Fibroblast of lung (primary cell): ENCODE measurements around the gene ZNF429. TPM values are rescaled to one million over a fixed set of nuclear protein-coding genes. Genes with fewer than 3 reads are reported as not detected.
A peak's percentile ranks its signal among the peaks of the same experiment; 100 is the strongest.
"Not testable (repeated sequence)": the region's sequence is repeated elsewhere in the genome, so short reads cannot be mapped to it uniquely, and the experiment has no call there.

ENCODE experiments used
- DNase-seq, 2 donors: peaks; one replicate each; pipeline versions ENCODE4 v3.0.0 to v3.0.0-alpha.2; 2010; ENCODE audit warnings: low read depth in 2 of 2
- H2AFZ ChIP-seq: 2 replicates; pipeline ENCODE4 v1.5.1; 2012; ENCODE audit warnings: low read length, control low read depth, inconsistent platforms
- H3K27ac ChIP-seq: 2 replicates; pipeline ENCODE4 v1.5.1; 2011; ENCODE audit warnings: low read length, control low read depth; ENCODE audit not compliant: insufficient read depth
- H3K27me3 ChIP-seq: 2 replicates; pipeline ENCODE4 v1.5.1; 2011; ENCODE audit warnings: mild to moderate bottlenecking, low read length; ENCODE audit not compliant: control insufficient read depth, insufficient read depth
- H3K36me3 ChIP-seq: 2 replicates; pipeline ENCODE4 v1.5.1; 2011; ENCODE audit warnings: low read length; ENCODE audit not compliant: control insufficient read depth, insufficient read depth
- H3K4me1 ChIP-seq: 2 replicates; pipeline ENCODE4 v1.5.1; 2011; ENCODE audit warnings: low read length; ENCODE audit not compliant: control insufficient read depth, insufficient read depth; ENCODE audit errors: extremely low read depth
- H3K4me2 ChIP-seq: 2 replicates; pipeline ENCODE4 v1.5.1; 2011; ENCODE audit warnings: low read length, control low read depth; ENCODE audit not compliant: insufficient read depth; ENCODE audit errors: extremely low read depth
- H3K4me3 ChIP-seq, 4 experiments: fragments of 200-600 bp in 1 of 4; sonication (generic) in 1 of 4; replicated peaks in 1 of 4; 2 replicates each; pipeline ENCODE4 v1.5.1; 2011 to 2016; ENCODE audit warnings: low read length in 4 of 4, low read depth in 3 of 4, mild to moderate bottlenecking in 3 of 4, control low read depth in 2 of 4, inconsistent platforms in 1 of 4, mixed read lengths in 1 of 4; ENCODE audit not compliant: insufficient read depth in 1 of 4; ENCODE audit errors: control extremely low read depth in 1 of 4
- H3K79me2 ChIP-seq: 2 replicates; pipeline ENCODE4 v1.5.1; 2012; ENCODE audit warnings: mild to moderate bottlenecking, low read length, inconsistent platforms; ENCODE audit not compliant: control insufficient read depth, insufficient read depth
- H3K9ac ChIP-seq: 2 replicates; pipeline ENCODE4 v1.5.1; 2011; ENCODE audit warnings: mild to moderate bottlenecking, low read length, control low read depth; ENCODE audit not compliant: insufficient read depth
- H3K9me3 ChIP-seq: 2 replicates; pipeline ENCODE4 v1.5.1; 2012; ENCODE audit warnings: low read depth, low read length; ENCODE audit not compliant: control insufficient read depth, insufficient read depth
- H4K20me1 ChIP-seq: 2 replicates; pipeline ENCODE4 v1.5.1; 2011; ENCODE audit warnings: low read length; ENCODE audit not compliant: control insufficient read depth, insufficient read depth; ENCODE audit errors: extremely low read depth
- CTCF ChIP-seq, 2 donors: IDR thresholded peaks in 1 of 2; conservative IDR thresholded peaks in 1 of 2; 1 replicate in 1 of 2; 2 replicates in 1 of 2; pipeline ENCODE4 v1.5.1; 2011 to 2012; ENCODE audit warnings: low read length in 2 of 2, control low read depth in 1 of 2, inconsistent platforms in 1 of 2, low read depth in 1 of 2, mild to moderate bottlenecking in 1 of 2
- EZH2 ChIP-seq: IDR thresholded peaks from 2 replicates; pipeline ENCODE4 v1.5.1; 2012; ENCODE audit warnings: low read length, control low read depth, mild to moderate bottlenecking; ENCODE audit errors: missing control alignments
- polyA plus RNA-seq, 2 donors: library from polyadenylated mRNA; depleted of rRNA in 1 of 2; stranded (reverse) in 1 of 2; unstranded in 1 of 2; fragments of >200 nt; gene quantifications; 2 replicates each; pipeline ENCODE4 v1.2.1, GENCODE V29; 2011 to 2012; ENCODE audit warnings: missing spikeins in 1 of 2
- total RNA-seq: library from RNA; depleted of rRNA; stranded (reverse); fragments of >200 nt; gene quantifications from 2 replicates; pipeline ENCODE4 v1.2.1, GENCODE V29; 2014

ZNF429 gene
- total and polyA plus RNA-seq, 2 donors (not counting 1 experiment from before 2014, with no cell fraction given), result 5.6 to 7.5 TPM

DNA sequence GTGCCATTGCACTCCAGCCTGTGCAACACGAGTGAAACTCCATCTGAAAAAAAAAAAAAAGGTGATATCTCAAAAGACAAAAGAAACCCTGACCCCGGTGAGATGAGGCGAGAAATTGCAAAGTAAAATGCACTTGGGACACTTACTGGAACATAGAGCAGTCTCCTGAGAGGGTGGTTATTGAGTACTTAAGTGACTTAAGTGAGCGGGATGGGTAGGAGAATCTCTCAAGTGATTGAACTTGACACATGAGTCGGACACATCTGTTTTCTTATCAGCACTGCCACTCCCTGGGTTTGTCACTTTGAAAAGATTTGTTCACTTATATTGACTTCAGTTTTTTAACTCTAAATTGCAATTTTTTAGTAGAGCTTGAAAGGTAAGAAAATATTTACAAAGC is 2.8 kb downstream of the ZNF429 start:
- no peaks in the 10 kb centered on the region for H3K4me1 ChIP-seq
- no peaks in the 10 kb centered on the region for H3K27me3 ChIP-seq
- no peaks in the 10 kb centered on the region for H3K9me3 ChIP-seq
- H3K4me2 ChIP-seq, result no peak overlapping the region
- H3K79me2 ChIP-seq, result peaks cover 2% of the 10 kb centered on the region
- no peak overlapping the region for H3K27ac ChIP-seq
- TF ChIP-seq EZH2, result no peak
- DNase-seq, result no peak
- H4K20me1 ChIP-seq, result no peaks in the 10 kb centered on the region
- no peak overlapping the region for H3K9ac ChIP-seq
- peaks cover 2% of the 10 kb centered on the region for H3K36me3 ChIP-seq
- no peak overlapping the region for H3K4me3 ChIP-seq
- no peak overlapping the region for H2AFZ ChIP-seq

GRCh38 chr19:21511058-21511457 is 5.7 kb downstream of the ZNF429 start:
- H3K4me3 ChIP-seq, H3K4me1 ChIP-seq, H3K4me2 ChIP-seq, H3K9me3 ChIP-seq, H3K27me3 ChIP-seq, H3K27ac ChIP-seq, H3K9ac ChIP-seq, H2AFZ ChIP-seq, DNase-seq, H3K79me2 ChIP-seq, H3K36me3 ChIP-seq, H4K20me1 ChIP-seq: not testable (repeated sequence)

DNA sequence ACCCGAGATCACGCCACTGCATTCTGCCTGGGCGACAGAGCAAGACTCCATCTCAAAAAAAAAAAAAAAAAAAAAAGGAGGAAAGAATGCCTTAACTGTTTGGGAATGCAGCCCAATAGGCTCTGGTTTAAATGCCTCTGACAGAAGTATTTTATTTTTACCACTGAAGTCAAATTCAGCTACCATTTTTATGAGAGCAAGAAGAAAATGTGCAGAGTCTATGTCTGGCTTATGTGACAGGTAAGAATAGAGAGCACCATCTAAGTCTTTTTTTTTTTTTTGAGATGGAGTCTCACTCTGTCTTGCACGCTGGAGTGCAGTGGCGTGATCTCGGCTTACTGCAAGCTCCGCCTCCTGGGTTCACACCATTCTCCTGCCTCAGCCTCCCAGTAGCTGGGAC is 7.2 kb downstream of the ZNF429 start:
- H3K9me3 ChIP-seq, result not testable (repeated sequence)

GRCh38 chr19:21513651-21514050 is 8.2 kb downstream of the ZNF429 start:
- Histone ChIP-seq H3K27ac (no peak overlapping the region), H3K4me1 (no peaks in the 10 kb centered on the region), H3K4me3 (no peak overlapping the region), H3K9ac (no peak overlapping the region), H4K20me1 (no peaks in the 10 kb centered on the region), H3K9me3 (no peaks in the 10 kb centered on the region), H2AFZ (no peak overlapping the region), H3K27me3 (no peaks in the 10 kb centered on the region), H3K4me2 (no peak overlapping the region), H3K79me2 (no peaks in the 10 kb centered on the region), H3K36me3 (no peaks in the 10 kb centered on the region)
- no peak for TF ChIP-seq EZH2
- TF ChIP-seq CTCF (conservative IDR thresholded peaks at IDR 0.05 in 1 of 2, IDR thresholded peaks at IDR 0.05 in 1 of 2; ENCODE audit: low read depth in 1 of 2, low read length in 2 of 2), result no peak
- peak in 1 of 2 donors; percentile 10 for DNase-seq

More for the DNA sequence above, 7.2 kb downstream of the ZNF429 start:
- peak in 1 of 2 donors; percentile 9 for DNase-seq
- H3K79me2 ChIP-seq, H3K4me3 ChIP-seq, H3K27ac ChIP-seq, H3K4me2 ChIP-seq, H3K27me3 ChIP-seq, H4K20me1 ChIP-seq, H3K36me3 ChIP-seq, H3K9ac ChIP-seq, H3K4me1 ChIP-seq, H2AFZ ChIP-seq: not testable (repeated sequence)
